ENCODE measurements around the gene PLXNA4. TPM values are rescaled to one million over a fixed set of nuclear protein-coding genes. Genes with fewer than 3 reads are reported as not detected.

PLXNA4 gene
- total RNA-seq, 1 experiment from 2014 or later: 0.02 TPM

DNA sequence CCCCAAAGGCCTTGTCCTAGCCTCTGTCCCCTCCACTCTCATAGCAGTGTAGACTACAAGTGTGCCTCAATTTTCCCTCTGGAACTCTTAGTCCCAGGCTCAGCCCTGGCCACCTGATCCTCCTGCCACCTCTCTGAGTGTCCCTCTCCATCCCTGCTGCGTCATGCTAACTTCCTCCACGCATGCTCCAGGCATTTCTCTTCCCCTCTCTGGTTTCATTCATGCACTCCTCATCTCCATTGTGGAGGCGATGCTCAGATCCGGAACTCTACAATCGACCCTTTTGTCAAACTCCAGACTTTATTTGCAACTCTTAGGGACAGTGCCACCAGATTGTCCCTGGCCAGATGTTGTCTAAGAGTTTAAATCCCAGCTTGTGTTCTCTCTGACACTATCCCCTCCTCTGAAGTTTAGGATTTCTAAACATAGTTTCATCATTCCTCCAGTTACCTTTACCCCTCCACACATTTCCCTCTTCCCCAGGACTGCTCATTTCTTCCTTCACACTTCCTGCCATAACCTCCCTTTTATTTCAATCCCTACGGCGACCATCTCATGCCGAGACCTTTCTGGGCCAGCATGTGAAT is 492.6 kb downstream of the PLXNA4 start:
- no peak for DNase-seq (ENCODE audit: extremely low read depth, low read depth)

DNA sequence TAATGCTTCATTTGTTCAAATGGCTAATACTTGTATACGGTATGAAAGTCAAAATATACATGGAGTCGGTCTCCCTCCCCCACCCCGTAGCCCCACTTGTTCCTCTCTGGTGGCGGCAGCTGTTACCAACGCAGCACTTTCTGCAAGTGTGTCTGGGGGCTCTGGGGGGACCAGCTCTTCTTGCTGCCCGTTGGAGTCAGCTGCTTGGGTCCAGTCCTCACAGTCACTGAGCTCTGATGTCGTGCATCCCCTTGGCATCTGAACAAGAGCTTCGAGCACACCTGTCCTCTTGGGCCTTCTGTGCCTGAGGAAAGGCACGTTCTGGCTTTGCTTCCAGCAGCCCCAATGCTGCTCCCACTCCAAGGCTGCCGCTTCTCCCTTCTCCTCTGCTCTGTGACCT is 493.1 kb downstream of the PLXNA4 start:
- DNase-seq (ENCODE audit: extremely low read depth, low read depth): no peak

- no peak for DNase-seq (ENCODE audit: extremely low read depth, low read depth)
Measured at GRCh38 chr7:132082394-132082793, 493.9 kb downstream of the PLXNA4 start.

DNA sequence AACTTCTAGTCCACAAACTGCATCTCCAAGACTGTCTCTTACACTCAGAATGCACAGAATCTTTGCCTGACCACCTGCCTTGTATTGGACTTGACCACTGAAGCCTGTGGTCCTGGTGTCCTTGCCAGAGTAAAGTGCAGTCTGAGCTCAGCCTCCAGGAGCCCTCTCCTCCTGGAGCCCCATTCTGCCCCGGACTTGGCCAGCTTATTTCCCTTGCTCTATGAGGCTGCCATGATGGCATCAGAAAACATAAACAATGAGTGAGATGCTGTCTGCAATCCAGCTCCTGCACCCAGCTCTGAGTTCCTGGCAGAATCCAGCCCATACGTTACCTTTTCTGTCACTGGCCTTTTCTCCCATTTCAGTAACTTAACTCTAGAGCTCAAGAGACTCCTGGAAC is 494.6 kb downstream of the PLXNA4 start:
- no peak for DNase-seq (ENCODE audit: extremely low read depth, low read depth)

- DNase-seq (ENCODE audit: extremely low read depth, low read depth): no peak
Measured at GRCh38 chr7:132080967-132081668, 495.2 kb downstream of the PLXNA4 start.

GRCh38 chr7:132080467-132080866 is 495.8 kb downstream of the PLXNA4 start:
- DNase-seq (ENCODE audit: extremely low read depth, low read depth): no peak

GRCh38 chr7:132078891-132079735 is 497.2 kb downstream of the PLXNA4 start:
- no peak for DNase-seq (ENCODE audit: extremely low read depth, low read depth)

- DNase-seq (ENCODE audit: extremely low read depth, low read depth): no peak
Measured at GRCh38 chr7:132077971-132078685, 498.1 kb downstream of the PLXNA4 start.

- DNase-seq (ENCODE audit: extremely low read depth, low read depth): no peak
Measured at GRCh38 chr7:132076301-132077035, 499.8 kb downstream of the PLXNA4 start.

GRCh38 chr7:132075515-132075914 is 500.8 kb downstream of the PLXNA4 start:
- DNase-seq (ENCODE audit: extremely low read depth, low read depth): no peak

DNA sequence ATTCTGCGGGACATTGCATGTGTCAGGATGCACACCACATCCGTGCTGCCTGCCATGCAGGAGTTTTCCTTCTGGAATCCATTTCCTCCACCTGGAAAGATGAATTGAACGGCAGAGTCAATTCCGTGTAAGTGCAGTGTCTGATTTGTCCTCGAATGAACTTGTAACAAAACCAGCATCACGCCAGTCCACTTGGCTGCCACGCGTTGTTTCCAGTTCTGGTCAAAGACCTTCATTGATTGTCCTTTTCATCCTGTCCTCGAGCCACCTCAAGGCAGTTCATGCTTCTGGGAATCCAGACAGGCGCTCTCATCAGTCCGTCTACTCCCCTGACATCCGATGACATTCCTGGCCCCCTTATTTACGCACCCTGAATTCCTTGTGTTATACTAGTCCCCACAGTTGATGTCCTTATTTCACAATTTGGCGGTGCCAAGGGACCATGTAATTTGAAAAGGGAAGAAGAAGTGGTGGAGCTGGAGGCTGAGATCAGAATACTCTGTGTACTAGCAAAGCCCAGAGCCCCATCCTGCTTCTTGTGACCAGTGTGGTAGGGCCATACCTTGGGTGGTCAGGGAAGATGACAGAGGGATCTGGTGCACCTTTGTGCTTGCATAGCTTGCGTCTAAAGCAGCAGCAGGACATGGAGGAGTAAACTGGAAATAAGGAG is 502.2 kb downstream of the PLXNA4 start:
- DNase-seq (ENCODE audit: extremely low read depth, low read depth): no peak
